Measurements from ENCODE around the gene CNNM1. TPM values are rescaled to one million over a fixed set of nuclear protein-coding genes. Genes with fewer than 3 reads are reported as not detected.

Gene CNNM1
- total RNA-seq, 1 experiment from 2014 or later, result 2.2 TPM

Other genes starting within 250 kb of the CNNM1 start
- gene HPSE2, start 93.5 kb upstream of the CNNM1 start, total RNA-seq (2014; rRNA removed; shearing (Covaris generic)), result 0.59 TPM in 1 of 2 replicates, not detected in the other
- 24.2 and 32.3 TPM in 2 replicates for gene GOT1, start 101.3 kb downstream of the CNNM1 start, total RNA-seq (2014; rRNA removed; shearing (Covaris generic))
- gene NKX2-3, start 203.6 kb downstream of the CNNM1 start, total RNA-seq (2014; rRNA removed; shearing (Covaris generic)), result 0.59 TPM in 1 of 2 replicates, not detected in the other